Activated naive CD8-positive, alpha-beta T cell treated with anti-CD3 and anti-CD28 coated beads, Interleukin-2, amount 10 ng/mL, durations not matched to agents 7 days and 5 days (primary cell): ENCODE measurements around the gene PRX. TPM values are rescaled to one million over a fixed set of nuclear protein-coding genes. Genes with fewer than 3 reads are reported as not detected.

ENCODE experiments used
- ATAC-seq: fragments of 150-1000 bp; cut with Tn5 transposase; one replicate; pipeline ENCODE4 v1.10.0; 2021; ENCODE audit warnings: low read depth, moderate library complexity
- POLR2A ChIA-PET: fragments of 350-600 bp; sonication (Branson Sonifier 250); formaldehyde crosslinking; loops from one replicate; lab custom pipeline; 2021; ENCODE audit warnings: antibody characterized with exemption; lab: Charles Lee
- DNase-seq: peaks from one replicate; pipeline ENCODE4 v3.0.0; 2021
- H3K27ac Mint-ChIP-seq: one replicate; pipeline ENCODE4 v1.8.0; 2022; ENCODE audit warnings: mild to moderate bottlenecking, mixed read lengths
- H3K27me3 Mint-ChIP-seq: one replicate; pipeline ENCODE4 v1.8.0; 2022; ENCODE audit warnings: mild to moderate bottlenecking, moderate library complexity, mixed read lengths
- H3K36me3 Mint-ChIP-seq: one replicate; pipeline ENCODE4 v1.8.0; 2021; ENCODE audit warnings: mild to moderate bottlenecking, mixed read lengths
- H3K4me1 Mint-ChIP-seq: one replicate; pipeline ENCODE4 v1.8.0; 2021; ENCODE audit warnings: mixed read lengths
- H3K4me3 Mint-ChIP-seq: one replicate; pipeline ENCODE4 v1.8.0; 2022; ENCODE audit warnings: mild to moderate bottlenecking, moderate library complexity, mixed read lengths
- H3K9me3 Mint-ChIP-seq: one replicate; pipeline ENCODE4 v1.8.0; 2021; ENCODE audit warnings: mixed read lengths
- total RNA-seq, 2 experiments: library from RNA; stranded (reverse); gene quantifications; one replicate each; pipeline ENCODE4 v1.2.3, GENCODE V29; 2021

The PRX gene
- total RNA-seq, 2 experiments from 2014 or later, result 2.3 to 2.5 TPM

DNA sequence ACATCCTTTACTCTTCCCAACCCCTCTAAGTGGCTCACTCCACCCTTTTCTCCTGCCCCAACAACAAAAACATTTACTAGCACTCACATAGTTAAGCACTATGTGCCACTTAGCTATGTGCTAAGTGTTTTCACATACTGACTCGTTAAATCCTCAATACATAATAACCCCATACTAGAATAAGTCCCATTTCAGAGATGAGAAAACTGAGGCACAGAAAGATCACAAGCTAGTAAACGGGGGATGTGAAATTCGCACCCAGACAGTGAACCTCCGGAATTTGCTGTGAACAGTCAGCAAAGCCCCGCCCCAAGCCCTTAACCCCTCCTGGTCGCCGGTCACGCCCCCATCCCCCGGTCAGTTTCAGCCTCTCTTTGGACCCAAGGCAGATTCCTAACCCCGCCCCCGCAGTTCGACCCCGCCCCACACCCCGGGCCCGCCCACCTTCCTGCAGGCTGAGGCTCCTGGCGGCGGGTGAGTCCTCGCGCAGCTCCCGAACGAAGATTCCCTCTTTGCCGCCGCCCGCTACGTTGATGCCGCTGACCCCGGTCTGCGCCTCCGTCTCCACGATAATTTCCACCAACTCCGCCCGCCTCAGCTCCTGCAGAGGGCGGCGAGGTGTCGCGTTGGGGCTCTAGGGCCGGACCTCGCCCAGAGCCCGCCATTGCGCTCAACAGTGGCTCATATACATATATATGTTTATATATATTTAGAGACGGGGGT is 9.8 kb downstream of the PRX start:
- POLR2A ChIA-PET, result interaction anchor here (0.6 to 2.7 kb wide), 11 partner anchors 9 to 55 kb away, joined by 3 to 21 read pairs (median 3); partner anchors contain the start of genes C19orf47, PLD3, PRX and SERTAD1
- H3K27ac Mint-ChIP-seq, result peak overlapping the region; percentile 76
- peaks cover 21% of the 10 kb centered on the region for H3K4me1 Mint-ChIP-seq
- ATAC-seq, result peak; percentile 63
- no peaks in the 10 kb centered on the region for H3K9me3 Mint-ChIP-seq
- H3K4me3 Mint-ChIP-seq, result peak overlapping the region; percentile 94
- DNase-seq, result peak; percentile 89
- no peaks in the 10 kb centered on the region for H3K36me3 Mint-ChIP-seq
- H3K27me3 Mint-ChIP-seq, result peaks cover 16% of the 10 kb centered on the region

DNA sequence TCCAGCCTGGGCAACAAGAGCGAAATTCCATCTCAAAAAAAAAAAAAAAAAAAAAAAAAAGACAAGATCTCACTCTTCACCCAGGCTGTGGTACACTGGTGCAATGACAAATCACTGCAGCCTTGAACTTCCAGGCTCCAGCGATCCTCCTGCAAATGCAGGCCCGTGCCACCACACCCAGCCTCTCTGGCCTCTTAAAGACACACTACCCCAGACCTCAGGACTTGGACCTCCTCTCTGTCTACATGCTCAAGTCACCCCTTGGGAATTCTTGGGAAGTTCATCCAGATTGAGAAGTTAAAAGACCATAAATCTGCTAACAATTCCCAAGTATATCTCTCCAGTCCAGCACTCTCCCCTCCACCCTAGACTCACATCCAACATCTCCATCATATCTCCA is 12.6 kb downstream of the PRX start:
- POLR2A ChIA-PET, result no interaction called here
- peaks cover 20% of the 10 kb centered on the region for H3K4me1 Mint-ChIP-seq
- DNase-seq (no peak), ATAC-seq (no peak)
- no peaks in the 10 kb centered on the region for H3K9me3 Mint-ChIP-seq
- peaks cover 16% of the 10 kb centered on the region for H3K27me3 Mint-ChIP-seq
- H3K27ac Mint-ChIP-seq, result no peak overlapping the region
- no peaks in the 10 kb centered on the region for H3K36me3 Mint-ChIP-seq
- no peak overlapping the region for H3K4me3 Mint-ChIP-seq

DNA sequence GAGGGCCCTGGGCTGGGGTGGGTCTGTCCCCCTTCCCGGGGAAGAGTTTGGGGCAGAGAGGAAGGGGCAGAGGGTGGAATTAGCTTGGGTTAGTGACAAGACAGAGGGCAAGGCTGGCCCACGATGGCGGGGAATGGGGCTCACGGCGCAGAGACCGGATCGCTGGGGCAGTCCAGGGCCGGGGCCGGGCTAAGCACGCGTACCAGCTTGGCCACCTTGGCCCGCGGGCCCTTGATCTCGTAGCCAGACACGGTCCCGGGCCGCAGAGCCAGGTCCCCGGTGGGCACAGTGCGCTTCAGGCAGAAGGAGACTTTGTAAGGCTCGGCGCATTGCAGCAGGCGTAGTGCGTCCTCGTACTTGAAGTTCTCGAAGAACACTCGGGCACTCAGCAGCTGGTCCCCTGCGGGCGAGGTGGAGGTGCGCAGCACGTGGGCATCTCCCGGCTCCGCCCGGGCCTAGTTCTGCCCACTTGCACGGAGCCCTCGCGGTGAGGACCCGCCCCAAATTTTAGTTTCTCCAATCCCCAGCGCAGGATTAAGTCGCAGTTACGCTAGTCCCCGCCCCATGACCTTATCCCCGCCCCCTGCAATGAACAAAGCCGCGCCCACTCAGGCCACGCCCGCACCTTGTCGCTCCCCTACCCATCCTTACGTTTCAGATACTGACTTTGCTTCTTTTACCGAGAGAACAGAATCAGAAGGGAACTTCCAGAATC is 14.6 kb downstream of the PRX start:
- Mint-ChIP-seq H3K27me3 (peaks cover 16% of the 10 kb centered on the region), H3K27ac (no peak overlapping the region), H3K4me1 (peaks cover 15% of the 10 kb centered on the region), H3K9me3 (no peaks in the 10 kb centered on the region), H3K36me3 (no peaks in the 10 kb centered on the region), H3K4me3 (no peak overlapping the region)
- POLR2A ChIA-PET, result no interaction called here
- DNase-seq, result peak; percentile 47
- ATAC-seq, result peak; percentile 57

DNA sequence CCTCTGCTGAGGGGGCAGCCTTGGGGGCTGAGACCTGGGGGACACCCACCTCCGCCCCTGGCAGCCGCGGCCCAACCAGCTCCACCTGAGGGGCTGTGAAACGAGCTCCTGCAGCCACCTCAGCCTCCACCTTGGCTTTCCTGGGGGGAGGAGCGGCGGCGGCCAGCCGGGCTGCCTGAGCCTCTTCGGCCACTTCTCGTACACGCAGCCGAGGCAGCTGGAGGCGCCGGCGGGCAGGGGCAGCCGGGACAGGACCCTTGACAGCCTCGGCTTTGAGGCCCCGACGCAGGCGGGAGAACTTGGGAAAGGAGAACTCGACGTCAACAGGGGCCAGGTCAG is 15.6 kb downstream of the PRX start:
- DNase-seq (no peak), ATAC-seq (no peak)
- Mint-ChIP-seq H3K36me3 (no peaks in the 10 kb centered on the region), H3K27ac (no peak overlapping the region), H3K27me3 (peaks cover 16% of the 10 kb centered on the region), H3K9me3 (no peaks in the 10 kb centered on the region), H3K4me1 (peaks cover 10% of the 10 kb centered on the region), H3K4me3 (no peak overlapping the region)
- POLR2A ChIA-PET, result no interaction called here

DNA sequence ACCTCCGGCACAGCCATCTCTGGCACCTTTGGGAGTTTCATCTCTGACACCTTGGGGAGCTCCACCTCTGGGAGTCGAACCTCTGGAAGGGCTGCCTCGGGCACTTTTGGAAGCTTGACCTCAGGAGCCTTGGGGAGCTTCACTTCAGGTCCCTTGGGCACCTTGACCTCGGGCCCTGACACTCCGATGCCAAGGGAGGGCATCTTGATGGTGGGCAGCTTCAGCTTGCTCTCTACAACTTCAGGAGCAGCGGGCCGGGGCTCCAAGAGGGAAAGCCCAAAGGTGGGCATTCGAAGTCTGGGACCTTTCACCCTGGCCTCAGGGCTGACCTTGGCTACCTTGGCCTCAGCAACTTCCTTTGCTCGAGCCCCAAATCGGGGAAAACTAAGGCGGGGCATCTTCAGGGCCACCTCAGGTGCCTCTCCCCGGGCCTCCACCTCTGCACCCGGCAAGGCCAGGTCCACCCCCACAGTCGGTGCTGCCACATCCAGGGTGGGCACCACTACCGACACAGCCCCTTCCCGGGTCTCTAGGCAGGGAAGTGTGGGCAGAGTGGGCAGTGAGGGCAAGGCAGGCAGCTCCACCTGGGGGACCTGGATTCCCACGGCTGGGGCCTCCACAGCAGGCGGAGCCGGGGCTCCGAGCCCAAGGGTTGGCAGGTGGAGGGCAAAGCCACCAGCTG is 16.2 kb downstream of the PRX start:
- no peaks in the 10 kb centered on the region for H3K9me3 Mint-ChIP-seq

DNA sequence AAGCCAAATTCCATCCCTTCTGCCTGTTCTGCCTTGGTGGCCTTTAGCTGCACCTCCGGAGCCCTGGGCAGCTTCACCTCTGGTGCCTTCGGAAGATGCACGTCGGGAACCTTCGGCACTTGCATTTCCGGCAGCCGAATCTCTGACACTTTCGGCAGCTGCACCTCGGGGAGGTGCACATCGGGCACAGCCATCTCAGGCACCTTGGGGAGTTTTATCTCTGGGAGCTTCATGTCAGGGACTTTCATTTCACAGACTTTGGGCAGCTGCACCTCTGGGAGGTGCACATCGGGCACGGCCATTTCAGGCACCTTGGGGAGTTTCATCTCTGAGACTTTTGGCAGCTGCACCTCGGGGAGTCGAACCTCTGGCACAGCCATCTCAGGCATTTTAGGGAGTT is 17.2 kb downstream of the PRX start:
- Mint-ChIP-seq H3K4me3 (no peak overlapping the region), H3K4me1 (peaks cover 12% of the 10 kb centered on the region), H3K9me3 (no peaks in the 10 kb centered on the region), H3K36me3 (no peaks in the 10 kb centered on the region), H3K27ac (no peak overlapping the region), H3K27me3 (peaks cover 14% of the 10 kb centered on the region)
- no peak for ATAC-seq
- no peak for DNase-seq
- POLR2A ChIA-PET, result no interaction called here

More for the DNA sequence above, 16.2 kb downstream of the PRX start:
- POLR2A ChIA-PET, result no interaction called here
- peaks cover 16% of the 10 kb centered on the region for H3K27me3 Mint-ChIP-seq
- ATAC-seq, result no peak
- H3K4me1 Mint-ChIP-seq, result peaks cover 12% of the 10 kb centered on the region
- H3K4me3 Mint-ChIP-seq, result no peak overlapping the region
- DNase-seq, result no peak
- H3K27ac Mint-ChIP-seq, result no peak overlapping the region
- no peaks in the 10 kb centered on the region for H3K36me3 Mint-ChIP-seq

DNA sequence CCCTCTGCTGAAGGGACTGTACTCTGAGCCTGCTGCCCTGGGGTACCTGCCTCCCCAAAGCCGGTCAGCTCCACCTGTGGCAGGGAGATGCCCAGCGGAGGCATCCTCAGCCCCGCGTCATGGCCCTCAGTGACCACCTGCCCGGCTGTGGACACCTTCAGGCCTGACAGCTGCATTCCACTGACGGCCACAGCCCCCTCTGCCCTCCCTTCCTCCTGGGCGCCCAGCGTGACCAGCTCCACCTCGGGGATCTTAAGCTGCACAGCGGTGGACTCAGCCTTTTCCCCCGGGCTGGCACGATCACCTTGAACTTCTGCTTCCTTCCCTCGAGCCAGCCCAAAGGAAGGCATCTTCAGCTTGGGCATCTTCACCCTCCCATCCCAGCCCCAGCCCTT is 18.4 kb downstream of the PRX start:
- Mint-ChIP-seq H3K4me3 (no peak overlapping the region), H3K27ac (no peak overlapping the region), H3K27me3 (peaks cover 9% of the 10 kb centered on the region), H3K4me1 (peaks cover 9% of the 10 kb centered on the region), H3K9me3 (no peaks in the 10 kb centered on the region), H3K36me3 (no peaks in the 10 kb centered on the region)
- POLR2A ChIA-PET, result no interaction called here
- ATAC-seq (no peak), DNase-seq (no peak)

DNA sequence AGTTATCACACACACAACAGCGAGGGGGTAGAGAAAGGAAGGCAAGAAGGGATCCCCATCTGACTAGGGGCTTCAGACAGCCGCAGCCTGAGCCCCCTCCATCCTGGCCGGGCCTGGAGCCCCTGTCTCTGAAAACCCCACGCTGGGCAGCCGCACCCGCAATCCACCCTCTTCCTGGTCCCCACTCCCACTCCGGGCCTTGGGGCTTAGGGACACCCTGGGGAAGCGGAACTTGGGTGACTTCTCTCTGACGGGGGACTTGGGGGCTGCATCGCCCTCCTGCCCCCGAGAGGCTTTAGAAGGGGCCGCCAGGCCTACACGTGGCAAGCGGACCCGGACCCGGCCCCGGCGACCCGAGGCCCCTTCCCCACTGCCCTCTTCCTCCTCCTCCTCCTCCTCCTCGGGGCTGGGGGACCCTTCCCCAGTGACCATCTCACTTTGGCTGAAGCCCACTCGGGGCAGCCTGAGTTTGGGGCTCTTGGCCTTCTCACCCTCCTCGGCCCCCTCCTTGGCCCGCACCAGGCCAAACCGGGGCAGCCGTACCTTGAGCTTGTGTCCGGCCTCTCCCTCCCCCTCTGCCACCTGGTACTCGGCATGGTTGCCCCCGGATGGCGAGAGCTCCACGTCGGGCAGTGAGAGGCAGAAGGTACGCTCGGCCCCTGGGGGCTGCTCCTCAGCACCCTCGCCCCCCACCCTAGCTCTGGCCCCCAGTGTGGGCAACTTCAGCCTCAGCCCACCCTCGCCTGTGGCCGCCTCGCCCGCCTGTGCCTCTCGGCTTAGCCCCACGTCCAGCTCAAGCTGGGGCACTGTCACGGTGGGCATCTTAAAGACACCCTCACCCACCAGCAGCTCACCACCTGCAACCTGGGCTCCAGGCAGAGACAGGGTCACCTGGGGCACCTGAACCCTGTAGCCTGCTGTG is 19.0 kb downstream of the PRX start:
- Mint-ChIP-seq H3K27ac (no peak overlapping the region), H3K27me3 (peaks cover 3% of the 10 kb centered on the region), H3K4me1 (peaks cover 5% of the 10 kb centered on the region), H3K4me3 (no peak overlapping the region), H3K9me3 (no peaks in the 10 kb centered on the region), H3K36me3 (no peaks in the 10 kb centered on the region)
- DNase-seq (no peak), ATAC-seq (no peak)
- POLR2A ChIA-PET, result no interaction called here

DNA sequence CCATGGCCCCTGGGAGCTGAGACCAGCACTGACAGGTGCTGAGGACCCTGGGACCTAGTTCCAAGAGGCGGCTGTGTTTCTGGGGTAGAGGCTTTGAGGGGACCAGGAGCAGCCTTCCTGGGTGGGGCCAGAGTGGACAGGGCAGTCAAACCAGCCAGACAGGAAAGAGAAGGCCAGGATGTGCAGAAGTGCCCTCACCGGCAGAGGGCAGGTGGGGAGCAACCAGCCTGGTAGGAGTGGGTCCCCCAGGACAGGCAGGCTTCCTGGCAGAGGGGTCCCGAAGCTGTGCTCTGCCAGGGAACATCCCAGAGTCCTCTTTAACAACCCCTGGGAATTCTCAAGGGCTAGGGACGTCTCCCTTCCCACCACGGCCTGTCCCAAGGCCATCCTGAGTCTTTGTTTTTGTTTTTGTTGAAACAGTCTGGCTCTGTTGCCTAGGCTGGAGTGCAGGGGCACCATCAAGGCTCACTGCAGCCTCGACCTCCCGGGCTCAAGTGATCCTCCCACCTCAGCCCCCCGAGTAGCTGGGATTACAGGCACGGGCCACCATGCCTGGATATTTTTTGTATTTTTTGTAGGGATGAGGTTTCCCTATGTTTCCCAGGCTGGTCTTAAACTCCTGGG is 20.2 kb downstream of the PRX start:
- DNase-seq (no peak), ATAC-seq (no peak)
- Mint-ChIP-seq H3K4me1 (peaks cover 2% of the 10 kb centered on the region), H3K36me3 (no peaks in the 10 kb centered on the region), H3K9me3 (no peaks in the 10 kb centered on the region), H3K4me3 (no peak overlapping the region), H3K27ac (no peak overlapping the region), H3K27me3 (no peaks in the 10 kb centered on the region)
- POLR2A ChIA-PET, result no interaction called here

DNA sequence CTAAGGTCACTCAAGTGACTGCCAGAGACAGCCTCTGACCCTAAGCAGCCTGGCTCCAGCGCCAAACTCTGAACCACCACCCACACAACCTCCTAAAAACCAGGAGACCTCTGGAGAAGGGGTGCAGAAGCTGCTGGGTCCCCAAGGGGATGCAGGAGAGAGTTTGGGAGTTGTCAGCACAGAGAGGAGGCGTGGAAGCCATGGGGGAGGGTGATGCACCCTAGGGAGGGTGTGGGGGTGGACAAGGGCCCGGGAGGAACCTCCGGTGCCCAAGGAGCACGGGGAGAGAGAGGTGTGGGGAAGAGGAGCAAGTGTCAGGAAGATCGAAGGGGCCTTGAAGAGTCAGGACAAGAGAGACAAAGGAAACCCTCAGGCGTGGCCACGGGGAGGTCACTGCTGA is 21.1 kb downstream of the PRX start:
- no peaks in the 10 kb centered on the region for H3K36me3 Mint-ChIP-seq
- H3K4me1 Mint-ChIP-seq, result peaks cover 2% of the 10 kb centered on the region
- no peak for DNase-seq
- H3K4me3 Mint-ChIP-seq, result no peak overlapping the region
- no peaks in the 10 kb centered on the region for H3K27me3 Mint-ChIP-seq
- no peak overlapping the region for H3K27ac Mint-ChIP-seq
- H3K9me3 Mint-ChIP-seq, result no peaks in the 10 kb centered on the region
- POLR2A ChIA-PET, result no interaction called here
- ATAC-seq, result no peak

DNA sequence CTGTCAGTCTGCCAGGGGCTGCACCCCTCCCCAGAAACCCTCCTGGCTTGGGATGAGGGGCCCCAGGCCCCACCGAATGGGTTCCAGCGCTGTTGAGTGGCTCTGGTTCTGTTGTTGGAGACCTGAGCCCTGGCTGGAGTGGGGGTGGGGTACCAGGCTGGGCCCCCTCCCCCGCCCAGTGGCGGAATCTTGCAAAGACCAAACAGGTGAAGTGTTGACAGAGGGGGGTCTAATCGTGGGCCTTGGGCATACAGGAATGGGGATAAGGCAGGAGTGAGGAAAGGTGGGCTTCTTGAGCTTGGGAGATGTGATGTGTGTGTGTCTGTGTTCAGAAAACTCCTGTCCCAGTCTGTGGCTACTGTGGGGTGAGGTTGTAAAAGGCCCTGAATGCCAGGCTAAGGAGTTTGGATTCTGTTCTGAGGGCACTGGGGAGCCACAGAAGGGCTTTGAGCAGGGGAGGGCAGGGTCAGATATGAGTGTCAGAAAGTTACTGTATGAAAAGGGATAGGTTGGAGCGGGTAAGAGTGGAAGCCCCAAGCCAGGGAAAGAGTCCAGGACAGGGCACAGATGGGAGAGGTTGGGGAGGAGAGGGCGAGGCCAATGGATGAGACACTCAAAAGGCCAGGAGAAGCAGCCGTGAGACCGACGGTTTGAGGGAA is 23.0 kb downstream of the PRX start, which contains the start of gene HIPK4:
TSS of gene HIPK4 (minus strand) at position 98 of the 659 bp plus-strand sequence. CDS start 279 bp downstream, outside the sequence.
- POLR2A ChIA-PET, result no interaction called here
- no peaks in the 10 kb centered on the region for H3K36me3 Mint-ChIP-seq
- no peak within 1 kb of the TSS for H3K27ac Mint-ChIP-seq
- H3K27me3 Mint-ChIP-seq, result no peaks in the 10 kb centered on the region
- peaks cover 4% of the 10 kb centered on the region for H3K4me1 Mint-ChIP-seq
- DNase-seq (no peak), ATAC-seq (no peak)
- H3K4me3 Mint-ChIP-seq, result no peak within 1 kb of the TSS
- H3K9me3 Mint-ChIP-seq, result no peaks in the 10 kb centered on the region

DNA sequence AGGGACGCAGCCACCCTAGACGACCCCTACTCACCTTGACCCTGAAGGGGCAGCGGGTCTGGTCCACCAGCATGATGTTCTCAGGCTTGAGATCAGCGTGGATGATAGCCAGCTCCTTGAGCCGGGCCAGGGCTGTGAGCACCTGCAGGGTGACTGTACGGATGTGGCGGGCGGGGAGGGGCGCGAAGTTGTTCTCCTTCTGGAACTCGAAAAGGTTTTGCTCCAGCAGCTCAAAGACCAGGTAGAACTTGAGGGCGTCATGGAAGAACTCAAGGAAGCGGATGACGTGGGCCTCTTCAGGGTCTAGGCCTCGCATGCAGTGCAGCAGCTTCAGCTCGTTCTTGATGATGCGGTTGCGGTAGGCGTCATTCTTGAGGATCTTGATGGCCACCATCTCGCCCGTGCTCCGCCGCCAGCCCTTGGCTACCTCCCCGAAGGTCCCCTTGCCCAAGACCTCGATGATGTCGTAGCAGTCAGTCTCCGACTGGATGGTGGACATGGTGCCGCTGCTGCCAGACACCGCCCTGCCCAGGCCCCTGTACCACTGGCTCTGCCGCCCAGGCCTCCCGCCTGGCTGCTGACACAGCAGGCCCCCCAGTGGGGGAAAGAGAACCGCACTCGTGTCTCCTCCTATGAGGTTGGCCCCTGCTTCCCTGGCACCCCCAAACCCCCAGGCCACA is 23.6 kb downstream of the PRX start:
- no peaks in the 10 kb centered on the region for H3K9me3 Mint-ChIP-seq
- POLR2A ChIA-PET, result no interaction called here
- DNase-seq (no peak), ATAC-seq (no peak)
- H3K4me1 Mint-ChIP-seq, result peaks cover 5% of the 10 kb centered on the region
- H3K36me3 Mint-ChIP-seq, result no peaks in the 10 kb centered on the region
- no peak overlapping the region for H3K27ac Mint-ChIP-seq
- H3K4me3 Mint-ChIP-seq, result no peak overlapping the region
- H3K27me3 Mint-ChIP-seq, result no peaks in the 10 kb centered on the region
